Skin epidermis (tissue), 12 donors: ENCODE data around the gene C6orf62.
A peak's percentile ranks its signal among the peaks of the same experiment; 100 is the strongest.
"Not testable (repeated sequence)": the region's sequence is repeated elsewhere in the genome, so short reads cannot be mapped to it uniquely, and the experiment has no call there.

Experiments
- H3K27ac ChIP-seq, 21 experiments: fragments of 200-600 bp; sonication (generic) in 11 of 21; one replicate each; pipeline ENCODE4 v1.5.0; 2020; ENCODE audit warnings: mild to moderate bottlenecking in 3 of 21, inconsistent platforms in 2 of 21, moderate library complexity in 2 of 21
- H3K4me3 ChIP-seq, 7 experiments: fragments of 200-600 bp; sonication (generic) in 2 of 7; one replicate each; pipeline ENCODE4 v1.5.0; 2020; ENCODE audit warnings: inconsistent platforms in 2 of 7, mild to moderate bottlenecking in 2 of 7, moderate library complexity in 1 of 7

C6orf62 gene

DNA sequence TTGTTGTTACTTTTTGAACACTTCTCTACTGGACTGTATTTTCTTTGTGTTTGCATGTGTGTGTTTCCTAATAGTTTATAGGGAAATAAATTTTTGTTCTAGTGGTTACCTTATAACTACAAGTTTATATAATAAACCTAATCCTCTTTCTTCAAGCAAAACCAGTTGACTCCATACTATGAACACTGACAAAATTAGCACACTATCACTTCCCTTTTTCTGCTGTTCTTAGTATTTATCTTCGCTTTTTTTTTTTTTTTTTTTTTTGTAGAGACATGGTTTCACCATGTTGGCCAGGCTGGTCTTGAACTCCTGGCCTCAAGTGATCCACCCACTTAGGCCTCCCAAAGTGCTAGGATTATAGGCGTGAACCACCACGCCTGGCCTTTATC is 25.0 kb upstream of the C6orf62 start:
- Histone ChIP-seq H3K27ac (peak overlapping the region in 16 of 21 experiments; percentile 48 to 90 (median 82)), H3K4me3 (no peak overlapping the region)

DNA sequence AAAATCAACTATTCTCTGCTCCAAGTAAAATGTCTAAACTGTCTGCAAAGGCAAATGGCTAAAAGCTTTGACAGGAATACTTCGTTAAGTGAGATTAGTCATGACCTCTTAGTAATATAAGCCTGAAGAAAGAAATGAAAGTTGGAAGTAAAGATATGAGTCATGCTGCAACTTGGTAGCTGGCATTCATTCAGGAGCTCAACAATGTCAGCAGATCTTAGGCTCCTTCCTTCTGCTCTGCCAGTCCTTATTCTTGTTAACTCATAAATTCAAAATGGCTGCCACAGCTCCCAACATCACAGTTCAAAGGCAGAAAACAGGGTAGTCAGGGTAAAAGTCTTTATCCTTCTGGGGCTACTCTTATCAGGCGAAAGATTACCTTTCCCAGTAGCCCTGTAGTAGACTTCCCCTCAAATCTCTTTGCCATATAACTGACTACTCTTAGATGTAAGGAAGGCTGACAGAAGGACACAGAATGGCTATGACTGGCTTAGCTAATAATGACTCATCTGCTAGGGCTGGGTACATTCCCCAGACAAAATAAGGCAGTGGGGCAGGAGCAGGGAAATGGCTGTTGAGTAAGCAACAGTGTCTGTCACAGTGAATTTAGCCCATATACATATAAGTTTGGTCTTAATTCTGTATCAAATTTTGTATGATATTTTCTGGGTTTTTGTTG is 24.4 kb upstream of the C6orf62 start:
- H3K27ac ChIP-seq, result peak overlapping the region in 19 of 21 experiments; percentile 48 to 90 (median 79)

DNA sequence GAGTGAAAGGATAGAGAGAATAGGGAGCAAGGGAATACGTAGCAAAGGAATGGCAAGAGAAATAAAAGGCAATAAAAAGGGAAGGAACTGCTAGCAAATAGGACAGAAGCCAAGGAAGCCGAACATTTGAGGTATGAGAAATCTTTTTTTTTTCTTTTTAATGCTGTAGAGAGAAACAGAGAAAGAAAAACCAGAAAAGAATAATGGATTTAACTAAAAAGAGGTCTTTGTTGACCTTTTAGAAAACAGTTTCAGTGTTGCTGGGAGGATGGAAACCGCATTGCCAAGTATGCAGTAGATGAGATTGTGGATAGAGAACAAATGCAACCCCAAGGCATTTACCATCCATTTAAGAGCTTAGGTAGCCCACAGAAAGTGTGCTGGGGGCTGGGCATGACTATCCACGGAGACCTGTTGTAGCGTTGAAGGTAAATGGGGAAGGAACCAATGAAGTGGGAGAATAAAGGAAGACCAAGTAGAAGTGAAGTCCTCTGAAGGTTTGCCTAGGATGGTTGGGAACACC is 23.3 kb upstream of the C6orf62 start:
- Histone ChIP-seq H3K4me3 (no peak overlapping the region), H3K27ac (peak overlapping the region in 18 of 21 experiments; percentile 6 to 90 (median 79))

More for the DNA sequence above, 24.4 kb upstream of the C6orf62 start:
- peak overlapping the region in 1 of 7 experiments; percentile 11 for H3K4me3 ChIP-seq

DNA sequence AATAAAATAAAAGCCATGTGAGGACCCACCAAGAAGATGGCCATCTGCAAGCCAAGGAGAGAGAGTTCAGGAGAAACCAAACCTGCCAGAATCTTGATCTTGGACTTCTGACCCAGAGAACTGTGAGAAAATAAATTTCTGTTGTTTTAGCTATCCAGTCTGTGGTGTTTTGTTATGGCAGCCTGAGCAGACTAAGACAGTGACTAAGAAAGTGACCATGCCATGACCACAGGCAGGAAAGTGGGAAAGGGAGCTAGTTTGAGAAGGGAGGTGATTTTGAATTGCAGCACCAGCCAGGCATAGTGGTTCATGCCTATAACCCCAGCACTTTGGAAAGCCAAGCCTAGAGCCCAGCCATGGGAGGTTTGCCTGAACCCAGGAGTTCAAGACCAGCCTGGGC is 21.9 kb upstream of the C6orf62 start:
- H3K4me3 ChIP-seq, result no peak overlapping the region
- no peak overlapping the region for H3K27ac ChIP-seq

DNA sequence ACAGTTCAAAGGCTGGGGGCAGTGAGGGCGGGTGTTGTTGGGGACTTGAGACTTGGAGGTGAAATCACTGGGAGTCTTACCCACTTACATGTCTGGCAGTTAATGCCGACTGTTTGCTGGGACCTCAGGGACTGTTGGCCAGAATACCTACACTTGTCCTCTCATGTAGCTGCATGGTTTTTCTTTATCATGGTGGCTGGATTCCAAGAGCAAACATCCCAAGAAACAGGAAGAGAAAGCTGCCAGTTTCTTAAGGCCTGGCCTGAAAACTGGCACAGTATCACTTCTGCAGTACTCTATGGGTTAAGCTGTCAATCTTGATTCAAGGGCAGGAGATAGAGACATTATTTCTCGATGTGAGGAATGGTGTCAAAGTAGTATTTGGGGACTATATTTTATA is 19.8 kb upstream of the C6orf62 start:
- Histone ChIP-seq H3K27ac (no peak overlapping the region), H3K4me3 (no peak overlapping the region)

DNA sequence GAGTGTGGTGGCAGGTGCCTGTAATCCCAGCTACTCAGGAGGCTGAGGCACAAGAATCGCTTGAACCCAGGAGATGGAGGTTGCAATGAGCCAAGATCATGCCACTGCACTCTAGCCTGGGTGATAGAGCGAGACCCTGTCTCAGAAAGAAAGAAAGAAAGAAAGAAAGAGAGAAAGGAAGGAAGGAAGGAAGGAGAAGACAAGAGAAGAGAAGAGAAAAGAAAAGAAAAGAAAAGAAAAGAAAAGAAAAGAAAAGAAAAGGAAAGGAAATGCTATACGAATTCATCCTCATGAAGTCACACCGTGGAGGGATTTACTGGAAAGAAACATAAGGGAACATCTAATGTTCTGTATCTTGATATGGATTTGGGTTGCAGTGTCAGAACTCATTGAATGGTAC is 15.8 kb upstream of the C6orf62 start:
- H3K27ac ChIP-seq, H3K4me3 ChIP-seq: not testable (repeated sequence)

DNA sequence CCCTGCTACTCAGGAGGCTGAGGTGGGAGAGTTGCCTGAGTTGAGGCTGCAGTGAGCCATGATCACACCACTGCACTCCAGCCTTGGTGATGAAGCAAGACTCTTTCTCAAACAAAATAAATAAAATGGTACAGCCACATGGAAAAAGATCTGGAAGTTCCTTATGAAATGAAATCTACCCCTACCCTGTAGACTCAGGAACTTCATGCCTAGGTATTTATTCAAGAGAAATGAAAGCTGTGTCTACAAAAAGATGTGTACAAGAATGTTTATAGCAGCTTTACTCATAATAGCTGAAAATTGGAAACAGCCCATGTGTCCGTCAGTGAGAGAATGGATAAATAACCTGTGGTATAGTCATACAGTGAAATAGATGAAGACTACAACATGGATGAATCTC is 15.2 kb upstream of the C6orf62 start:
- H3K27ac ChIP-seq, result no peak overlapping the region
- H3K4me3 ChIP-seq, result no peak overlapping the region

DNA sequence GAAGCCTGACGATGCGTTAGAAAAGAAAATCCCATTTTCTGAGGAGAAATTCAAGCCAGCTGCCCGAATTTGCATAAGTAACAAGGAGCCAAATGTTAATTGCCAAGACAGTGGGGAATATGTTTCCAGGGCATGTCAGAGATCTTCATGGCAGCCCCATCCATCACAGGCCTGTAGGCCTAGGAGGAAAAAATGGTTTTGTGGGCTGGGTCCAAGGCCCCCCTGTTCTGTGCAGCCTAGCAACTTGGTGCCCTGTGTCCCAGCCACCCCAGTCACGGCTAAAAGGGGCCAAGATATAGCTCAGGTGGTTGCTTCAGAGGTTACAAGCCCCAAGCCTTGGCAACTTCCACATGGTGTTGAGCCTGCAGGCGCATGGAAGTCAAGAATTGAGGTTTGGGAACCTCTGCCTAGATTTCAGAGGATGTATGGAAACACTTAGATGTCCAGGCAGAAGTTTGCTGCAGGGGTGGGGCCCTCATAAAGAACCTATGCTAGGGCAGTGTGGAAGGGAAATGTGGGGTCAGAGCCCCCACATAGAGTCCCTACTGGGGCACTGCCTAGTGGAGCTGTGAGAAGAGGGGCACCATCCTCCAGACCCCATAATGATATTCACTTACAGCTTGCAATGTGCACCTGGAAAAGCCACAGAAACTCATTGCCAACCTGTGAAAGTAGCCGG is 12.6 kb upstream of the C6orf62 start:
- not testable (repeated sequence) for H3K27ac ChIP-seq, H3K4me3 ChIP-seq

DNA sequence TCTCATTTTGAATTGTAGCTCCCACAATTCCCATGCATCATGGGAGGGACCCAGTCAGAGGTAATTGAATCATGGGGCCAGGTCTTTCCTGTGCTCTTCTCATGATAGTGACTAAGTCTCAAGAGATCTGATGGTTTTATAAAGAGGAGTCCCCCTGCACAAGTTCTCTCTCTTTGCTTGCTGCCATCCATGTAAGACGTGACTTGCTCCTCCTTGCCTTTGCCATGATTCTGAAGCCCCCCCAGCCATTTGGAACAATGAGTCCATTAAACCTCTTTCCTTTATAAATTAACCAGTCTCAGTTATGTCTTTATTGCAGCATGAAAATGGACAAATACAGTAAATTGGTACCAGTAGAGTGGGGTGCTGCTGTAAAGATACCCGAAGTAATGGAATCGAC is 11.7 kb upstream of the C6orf62 start:
- not testable (repeated sequence) for H3K4me3 ChIP-seq, H3K27ac ChIP-seq

DNA sequence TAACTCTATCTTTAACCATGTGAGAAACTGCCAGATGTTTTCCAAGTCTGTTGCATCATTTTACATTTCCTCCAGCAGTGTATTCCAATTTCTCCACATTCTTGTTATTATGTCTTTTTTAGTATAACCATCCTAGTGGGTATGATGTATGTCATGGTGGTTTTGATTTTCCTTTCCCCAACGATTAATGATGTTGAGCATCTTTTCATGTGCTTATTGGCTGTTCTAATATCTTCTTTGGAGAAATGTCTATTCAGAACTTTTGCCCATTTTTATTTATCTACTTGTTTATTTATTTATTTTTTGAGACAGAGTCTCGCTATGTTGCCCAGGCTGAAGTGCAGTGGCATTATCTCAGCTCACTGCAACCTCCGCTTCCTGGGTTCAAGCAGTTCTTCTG is 4.3 kb upstream of the C6orf62 start:
- no peak overlapping the region for H3K27ac ChIP-seq
- H3K4me3 ChIP-seq, result no peak overlapping the region

DNA sequence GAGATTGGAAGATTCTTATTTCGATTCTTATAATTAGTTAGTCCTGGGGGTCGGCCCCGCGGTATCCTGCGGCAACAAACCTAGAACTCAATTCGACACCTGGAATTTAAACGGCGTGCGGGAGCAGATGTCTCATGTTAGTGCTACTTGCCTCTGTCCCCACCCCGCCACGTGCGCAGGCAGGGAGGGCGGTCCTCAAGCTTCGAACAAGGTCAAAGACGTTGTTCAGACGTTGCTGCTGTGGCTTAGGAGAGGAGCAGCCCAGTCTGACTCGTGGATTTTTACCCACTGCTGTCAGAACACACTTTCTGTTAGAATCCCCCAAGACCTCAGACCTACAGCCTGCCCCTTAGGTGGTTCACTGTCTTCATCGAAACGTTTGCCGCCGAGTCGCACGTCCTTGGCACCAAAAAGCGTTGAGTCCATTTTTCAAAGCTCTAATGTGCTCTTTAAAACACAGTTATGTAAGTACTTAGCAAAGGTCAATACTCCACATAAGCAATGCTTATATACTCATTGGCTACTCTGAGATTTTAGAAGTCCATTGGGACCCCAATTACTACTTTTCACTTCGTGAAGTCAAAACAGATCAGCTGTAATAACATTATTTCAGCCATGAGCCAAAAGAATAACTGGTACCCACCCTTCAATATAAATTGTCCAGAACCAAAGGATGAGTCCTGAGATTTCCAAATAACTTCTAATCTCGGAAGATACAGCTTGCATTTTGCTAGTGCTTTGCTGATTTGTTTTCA is 2.7 kb upstream of the C6orf62 start:
- Histone ChIP-seq H3K27ac (peak overlapping the region; percentile 66 to 100 (median 99)), H3K4me3 (peak overlapping the region; percentile 40 to 91 (median 77))

DNA sequence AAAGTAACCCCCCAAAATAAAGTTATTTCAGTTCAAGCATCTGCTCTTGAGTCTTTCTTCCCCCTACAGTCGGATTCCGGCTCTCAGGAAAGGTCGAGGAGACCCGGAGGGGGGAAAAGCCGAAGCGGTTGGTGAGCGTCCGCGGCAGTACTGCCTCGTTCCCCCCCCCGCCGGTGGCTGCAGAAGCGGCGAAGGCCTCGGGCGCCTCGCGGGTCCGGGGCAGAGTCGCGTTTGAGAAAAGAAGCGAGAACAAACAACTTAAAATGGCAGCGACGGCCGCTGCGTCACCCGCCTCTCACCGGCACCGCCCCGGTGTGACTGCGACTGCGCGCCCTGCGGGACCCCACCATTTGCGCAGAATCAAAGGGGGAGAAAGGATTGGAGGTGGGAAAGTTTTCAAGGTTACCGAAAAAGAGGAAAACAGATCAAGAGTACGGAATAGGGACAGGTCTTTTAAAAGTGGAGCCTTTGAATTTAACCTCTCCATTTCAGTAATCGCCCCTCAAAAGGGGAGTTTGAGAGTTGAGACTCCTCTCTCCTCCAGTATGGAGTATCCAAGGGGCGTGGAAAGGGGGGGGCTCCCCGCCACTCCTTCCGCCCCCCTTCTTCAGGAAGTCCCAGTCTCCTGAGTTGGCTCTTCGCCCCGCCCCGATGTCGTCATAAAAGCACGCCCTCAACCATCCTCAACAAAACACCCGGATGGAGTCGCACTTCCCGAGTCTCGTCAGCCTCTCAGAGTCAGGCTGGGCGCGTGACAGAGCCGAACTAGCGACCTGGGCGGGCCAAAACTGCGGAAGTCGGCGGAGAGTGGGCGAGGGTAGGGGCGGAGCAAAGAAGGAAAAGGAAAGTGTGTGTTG is 1.9 kb upstream of the C6orf62 start:
- Histone ChIP-seq H3K27ac (peak overlapping the region; percentile 78 to 100 (median 99)), H3K4me3 (peak overlapping the region; percentile 71 to 91 (median 81))

DNA sequence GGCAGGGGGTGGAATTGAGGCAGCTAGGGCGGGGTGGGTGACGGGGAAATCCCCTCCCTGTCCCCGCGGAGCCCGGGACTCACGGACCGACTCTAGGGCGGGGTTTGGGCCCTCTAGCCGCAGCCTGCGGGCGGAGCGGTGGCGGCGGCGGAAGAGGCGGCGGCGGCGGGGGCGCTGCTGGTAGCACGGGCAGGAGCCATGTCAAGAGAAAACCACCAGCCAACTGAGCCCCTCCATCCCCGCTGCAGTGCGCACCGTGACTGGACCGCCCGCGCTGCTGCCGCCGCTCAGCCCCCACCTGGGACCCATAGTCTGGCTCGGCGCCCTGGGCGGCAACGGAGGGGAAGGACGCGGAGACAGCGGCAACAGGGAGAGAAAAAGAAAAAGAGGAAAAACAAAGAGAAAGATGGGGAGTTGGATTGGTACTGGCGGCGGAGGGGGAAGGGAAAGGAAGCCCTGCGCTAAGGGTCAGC is 1.2 kb upstream of the C6orf62 start:
- Histone ChIP-seq H3K4me3 (peak overlapping the region; percentile 71 to 91 (median 81)), H3K27ac (peak overlapping the region; percentile 78 to 100 (median 99))

DNA sequence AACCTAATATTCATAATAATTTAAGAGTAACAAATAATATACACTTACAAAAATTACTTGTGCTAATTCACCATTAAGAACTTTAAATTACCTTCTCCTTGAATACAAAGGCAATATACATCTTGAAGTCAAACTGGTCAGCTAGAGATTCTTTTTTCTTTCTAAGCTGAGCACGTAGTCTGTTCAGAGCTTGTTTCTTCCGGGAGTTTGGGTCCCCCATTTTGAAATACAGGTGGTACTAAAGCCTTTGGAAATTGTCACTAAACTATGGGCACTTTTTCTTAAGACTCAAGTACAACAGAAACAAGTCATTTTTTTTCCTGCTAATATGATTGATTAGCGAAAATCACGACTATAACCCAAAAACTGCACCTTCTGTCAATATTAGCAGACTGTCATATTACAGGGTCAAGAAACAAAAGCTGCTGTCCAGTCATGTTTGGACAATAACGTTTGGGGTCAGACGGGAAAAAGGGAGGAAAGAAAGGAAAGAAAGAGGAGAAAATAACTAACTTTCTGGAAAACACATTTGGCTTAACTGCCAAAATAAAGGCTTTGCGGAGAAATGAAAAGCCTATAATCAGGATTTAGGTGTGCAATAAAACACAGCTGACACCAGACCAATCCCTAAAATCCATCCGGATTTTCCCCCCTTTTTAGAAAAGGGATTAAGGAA is 367 bp downstream of the C6orf62 start:
- H3K4me3 ChIP-seq, result peak overlapping the region; percentile 71 to 91 (median 81)
- peak overlapping the region in 18 of 21 experiments; percentile 22 to 100 (median 100) for H3K27ac ChIP-seq

DNA sequence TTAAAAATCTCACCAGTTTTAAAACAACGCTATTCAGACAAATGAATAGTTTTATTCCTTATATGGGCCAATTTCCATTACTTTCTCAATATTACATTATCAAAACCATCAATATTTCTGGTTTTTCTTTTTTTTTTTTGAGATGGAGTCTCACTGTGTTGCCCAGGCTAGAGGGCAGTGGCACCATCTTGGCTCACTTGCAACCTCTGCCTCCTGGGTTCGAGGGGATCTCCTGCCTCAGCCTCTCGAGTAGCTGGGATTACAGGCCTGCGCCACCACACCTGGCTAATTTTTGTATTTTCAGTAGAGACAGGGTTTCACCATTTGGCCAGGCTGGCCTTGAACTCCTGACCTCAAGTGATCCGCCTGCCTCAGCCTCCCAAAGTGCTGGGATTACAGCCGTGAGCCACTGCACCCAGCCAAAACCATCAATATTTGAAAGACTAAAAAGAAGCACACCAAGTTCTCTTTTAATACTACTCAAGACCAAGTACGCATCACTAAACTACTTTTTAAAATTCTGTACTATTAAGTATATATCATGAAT is 2.3 kb downstream of the C6orf62 start:
- Histone ChIP-seq H3K27ac (peak overlapping the region in 1 of 21 experiments; percentile 45), H3K4me3 (peak overlapping the region in 5 of 7 experiments; percentile 7 to 91 (median 84))

DNA sequence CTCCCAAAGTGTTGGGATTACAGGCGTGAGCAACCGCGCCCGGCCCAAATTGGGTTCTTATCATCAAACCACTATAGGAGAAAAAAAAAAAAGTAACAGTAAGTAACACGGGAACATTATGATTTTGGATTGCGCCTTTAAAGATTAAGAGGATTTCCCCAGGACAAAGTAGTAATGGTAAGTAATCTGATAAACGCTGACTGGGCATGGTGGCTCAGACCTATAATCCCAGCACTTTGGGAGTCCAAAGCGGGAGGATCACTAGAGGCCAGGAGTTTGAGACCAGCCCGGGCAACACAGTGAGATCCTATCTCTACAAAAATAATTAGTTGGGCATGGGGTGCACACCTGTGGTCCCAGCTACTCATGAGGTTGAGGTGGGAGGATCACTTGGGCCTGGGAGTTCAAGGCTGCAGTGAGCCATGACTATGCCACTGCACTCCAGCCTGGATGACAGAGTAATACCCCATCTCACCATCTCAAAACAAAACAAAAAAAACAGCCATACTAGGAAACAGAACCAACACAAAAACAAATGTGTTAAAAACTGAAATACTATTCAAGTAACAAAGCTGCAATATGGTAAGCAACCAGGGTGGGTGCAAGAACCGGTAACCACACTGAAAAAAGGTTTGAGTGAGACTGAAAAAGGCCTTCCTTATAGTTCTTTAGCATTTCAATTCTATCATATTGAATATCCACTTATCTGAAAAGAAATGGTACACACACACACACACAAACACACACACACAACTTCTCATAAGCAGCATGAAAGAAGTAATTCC is 8.2 kb downstream of the C6orf62 start:
- Histone ChIP-seq H3K27ac (peak overlapping the region in 1 of 21 experiments; percentile 2), H3K4me3 (no peak overlapping the region)

DNA sequence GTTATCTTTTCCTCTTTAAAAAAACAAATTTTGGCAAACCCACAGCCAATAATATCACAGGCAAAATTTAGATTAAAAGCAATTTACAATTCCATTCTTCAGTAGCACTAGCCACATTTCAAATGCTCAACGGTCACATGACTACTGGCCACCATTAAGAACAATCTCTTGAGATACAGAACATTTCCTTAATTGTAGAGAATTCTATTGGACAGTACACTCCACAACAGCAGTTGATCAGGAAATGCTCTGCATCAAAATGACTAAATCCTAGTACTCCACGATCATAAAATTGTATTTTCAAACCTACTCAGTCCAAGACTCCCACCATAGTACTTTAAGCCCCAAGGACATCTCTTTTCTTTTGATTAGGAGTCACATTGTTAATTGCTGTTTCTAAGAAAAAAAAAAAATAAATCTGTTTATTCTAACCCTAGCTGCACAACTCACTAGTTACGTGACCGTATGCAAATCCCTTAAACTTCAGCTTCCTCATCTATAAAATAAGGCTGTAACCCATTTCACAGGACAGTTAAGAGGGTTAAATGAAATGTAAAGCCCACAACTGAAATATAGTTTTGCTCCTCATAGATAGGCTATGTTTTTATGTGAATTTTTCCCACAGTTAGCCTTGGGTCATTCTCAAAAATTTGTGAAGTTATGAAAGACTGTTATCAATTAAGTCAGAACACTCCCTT is 9.8 kb downstream of the C6orf62 start:
- Histone ChIP-seq H3K27ac (no peak overlapping the region), H3K4me3 (no peak overlapping the region)
